WI38 (cell line): Measurements from ENCODE around the gene NPAS4.
"Not testable (repeated sequence)": the region's sequence is repeated elsewhere in the genome, so short reads cannot be mapped to it uniquely, and the experiment has no call there.

ENCODE experiments used
- H3K4me3 ChIP-seq: 2 replicates; pipeline ENCODE4 v1.5.1; 2011; ENCODE audit warnings: low read depth, mild to moderate bottlenecking, control low read depth, low read length
- CTCF ChIP-seq: IDR thresholded peaks from 2 replicates; pipeline ENCODE4 v1.5.1; 2012; ENCODE audit warnings: low read depth, mild to moderate bottlenecking, control low read depth, low read length

NPAS4 gene

GRCh38 chr11:66451663-66452062 is 30.8 kb downstream of the NPAS4 start:
- H3K4me3 ChIP-seq, result no peak overlapping the region
- TF ChIP-seq CTCF, result no peak

- H3K4me3 ChIP-seq, result no peak overlapping the region
- no peak for TF ChIP-seq CTCF
Measured at GRCh38 chr11:66454247-66454646, 33.4 kb downstream of the NPAS4 start.

- TF ChIP-seq CTCF, result no peak
- no peak overlapping the region for H3K4me3 ChIP-seq
Measured at GRCh38 chr11:66454828-66455227, 34.0 kb downstream of the NPAS4 start.

GRCh38 chr11:66457826-66458225 is 37.0 kb downstream of the NPAS4 start:
- H3K4me3 ChIP-seq, result no peak overlapping the region
- TF ChIP-seq CTCF, result no peak

GRCh38 chr11:66459138-66459778 is 38.4 kb downstream of the NPAS4 start:
- no peak overlapping the region for H3K4me3 ChIP-seq
- TF ChIP-seq CTCF, result no peak

- no peak overlapping the region for H3K4me3 ChIP-seq
- TF ChIP-seq CTCF, result no peak
Measured at GRCh38 chr11:66462010-66462409, 41.2 kb downstream of the NPAS4 start.

GRCh38 chr11:66462911-66463310 is 42.1 kb downstream of the NPAS4 start:
- H3K4me3 ChIP-seq, result no peak overlapping the region
- no peak for TF ChIP-seq CTCF

GRCh38 chr11:66464116-66464515 is 43.3 kb downstream of the NPAS4 start:
- H3K4me3 ChIP-seq, result not testable (repeated sequence)
